Epithelial cell of esophagus (primary cell): Measurements from ENCODE around the gene C9orf50.
"Not testable (repeated sequence)": the region's sequence is repeated elsewhere in the genome, so short reads cannot be mapped to it uniquely, and the experiment has no call there.

ENCODE experiments used
- DNase-seq: peaks from one replicate; pipeline ENCODE4 v3.0.0; 2010; ENCODE audit warnings: low read depth
- H3K4me3 ChIP-seq: 2 replicates; pipeline ENCODE4 v1.5.1; 2011; ENCODE audit warnings: mild to moderate bottlenecking, low read length, control low read depth
- CTCF ChIP-seq: IDR thresholded peaks from 2 replicates; pipeline ENCODE4 v1.5.1; 2011; ENCODE audit warnings: low read depth, mild to moderate bottlenecking, low read length, control low read depth, inconsistent platforms; ENCODE audit not compliant: insufficient read depth; ENCODE audit errors: missing control alignments

The C9orf50 gene

GRCh38 chr9:129595311-129595741, 25.6 kb downstream of the C9orf50 start:
- DNase-seq: peak; percentile 34

GRCh38 chr9:129594632-129595031, 26.3 kb downstream of the C9orf50 start:
- DNase-seq: no peak
- TF ChIP-seq CTCF: no peak

More at GRCh38 chr9:129595311-129595741, 25.6 kb downstream of the C9orf50 start:
- no peak for TF ChIP-seq CTCF
- H3K4me3 ChIP-seq: no peak overlapping the region

GRCh38 chr9:129592790-129593189, 28.1 kb downstream of the C9orf50 start:
- not testable (repeated sequence) for H3K4me3 ChIP-seq, DNase-seq

More at GRCh38 chr9:129594632-129595031, 26.3 kb downstream of the C9orf50 start:
- no peak overlapping the region for H3K4me3 ChIP-seq

GRCh38 chr9:129591916-129592315, 29.0 kb downstream of the C9orf50 start:
- DNase-seq: no peak
- no peak overlapping the region for H3K4me3 ChIP-seq
- no peak for TF ChIP-seq CTCF

GRCh38 chr9:129590466-129590865, 30.4 kb downstream of the C9orf50 start:
- H3K4me3 ChIP-seq: no peak overlapping the region
- no peak for DNase-seq
- TF ChIP-seq CTCF: no peak

- H3K4me3 ChIP-seq: no peak overlapping the region
- no peak for TF ChIP-seq CTCF
- DNase-seq: no peak
These were observed 33.2 kb downstream of the C9orf50 start for GRCh38 chr9:129587487-129588262.

GRCh38 chr9:129586685-129587084, 34.2 kb downstream of the C9orf50 start:
- no peak overlapping the region for H3K4me3 ChIP-seq
- no peak for TF ChIP-seq CTCF
- DNase-seq: no peak
